Measurements from ENCODE around the gene IL1R1. TPM values are rescaled to one million over a fixed set of nuclear protein-coding genes. Genes with fewer than 3 reads are reported as not detected.

Gene IL1R1
- total and polyA plus RNA-seq, 2 donors (not counting 1 experiment from before 2014, with no cell fraction given): 110 to 232 TPM

- no peaks in the 10 kb centered on the region for H3K27me3 ChIP-seq (ENCODE audit: control insufficient read depth, insufficient read depth, low read length)
- DNase-seq (ENCODE audit: low read depth in 2 of 2): peak in 1 of 2 donors; percentile 78
- H2AFZ ChIP-seq (ENCODE audit: low read length): no peak overlapping the region
- no peaks in the 10 kb centered on the region for H3K79me2 ChIP-seq (ENCODE audit: control insufficient read depth, insufficient read depth, low read length)
- no peak overlapping the region for H3K4me3 ChIP-seq (replicated peaks in 1 of 4; ENCODE audit: control extremely low read depth in 1 of 4, insufficient read depth in 1 of 4, low read depth in 3 of 4, low read length in 4 of 4)
- TF ChIP-seq CTCF (conservative IDR thresholded peaks at IDR 0.05 in 1 of 2, IDR thresholded peaks at IDR 0.05 in 1 of 2; ENCODE audit: low read depth in 1 of 2, low read length in 2 of 2): no peak
- TF ChIP-seq EZH2 (IDR thresholded peaks at IDR 0.05; ENCODE audit: low read length, missing control alignments): no peak
- no peaks in the 10 kb centered on the region for H4K20me1 ChIP-seq (ENCODE audit: control insufficient read depth, extremely low read depth, insufficient read depth, low read length)
- no peaks in the 10 kb centered on the region for H3K9me3 ChIP-seq (ENCODE audit: control insufficient read depth, insufficient read depth, low read depth, low read length)
- peaks cover 17% of the 10 kb centered on the region for H3K4me1 ChIP-seq (ENCODE audit: control insufficient read depth, extremely low read depth, insufficient read depth, low read length)
- no peak overlapping the region for H3K4me2 ChIP-seq (ENCODE audit: extremely low read depth, insufficient read depth, low read length)
- no peak overlapping the region for H3K9ac ChIP-seq (ENCODE audit: insufficient read depth, low read length)
- peak overlapping the region; percentile 75 for H3K27ac ChIP-seq (ENCODE audit: insufficient read depth, low read length)
- no peaks in the 10 kb centered on the region for H3K36me3 ChIP-seq (ENCODE audit: control insufficient read depth, insufficient read depth, low read length)
Measured at GRCh38 chr2:102126660-102127059, 15.9 kb upstream of the IL1R1 start.

- Histone ChIP-seq H3K27me3 (ENCODE audit: control insufficient read depth, insufficient read depth, low read length) (no peaks in the 10 kb centered on the region), H4K20me1 (ENCODE audit: control insufficient read depth, extremely low read depth, insufficient read depth, low read length) (no peaks in the 10 kb centered on the region), H3K4me2 (ENCODE audit: extremely low read depth, insufficient read depth, low read length) (no peak overlapping the region), H3K4me3 (replicated peaks in 1 of 4; ENCODE audit: control extremely low read depth in 1 of 4, insufficient read depth in 1 of 4, low read depth in 3 of 4, low read length in 4 of 4) (no peak overlapping the region), H3K79me2 (ENCODE audit: control insufficient read depth, insufficient read depth, low read length) (no peaks in the 10 kb centered on the region), H2AFZ (ENCODE audit: low read length) (no peak overlapping the region), H3K4me1 (ENCODE audit: control insufficient read depth, extremely low read depth, insufficient read depth, low read length) (peaks cover 10% of the 10 kb centered on the region), H3K36me3 (ENCODE audit: control insufficient read depth, insufficient read depth, low read length) (no peaks in the 10 kb centered on the region), H3K9me3 (ENCODE audit: control insufficient read depth, insufficient read depth, low read depth, low read length) (no peaks in the 10 kb centered on the region), H3K27ac (ENCODE audit: insufficient read depth, low read length) (peak overlapping the region; percentile 35), H3K9ac (ENCODE audit: insufficient read depth, low read length) (no peak overlapping the region)
- no peak for DNase-seq (ENCODE audit: low read depth in 2 of 2)
- TF ChIP-seq EZH2 (IDR thresholded peaks at IDR 0.05; ENCODE audit: low read length, missing control alignments) (no peak), CTCF (conservative IDR thresholded peaks at IDR 0.05 in 1 of 2, IDR thresholded peaks at IDR 0.05 in 1 of 2; ENCODE audit: low read depth in 1 of 2, low read length in 2 of 2) (no peak)
Measured at GRCh38 chr2:102129082-102129481, 13.5 kb upstream of the IL1R1 start.

- no peak overlapping the region for H3K27ac ChIP-seq (ENCODE audit: insufficient read depth, low read length)
- H3K9ac ChIP-seq (ENCODE audit: insufficient read depth, low read length): no peak overlapping the region
- peaks cover 10% of the 10 kb centered on the region for H3K4me1 ChIP-seq (ENCODE audit: control insufficient read depth, extremely low read depth, insufficient read depth, low read length)
- H3K36me3 ChIP-seq (ENCODE audit: control insufficient read depth, insufficient read depth, low read length): no peaks in the 10 kb centered on the region
- no peaks in the 10 kb centered on the region for H3K9me3 ChIP-seq (ENCODE audit: control insufficient read depth, insufficient read depth, low read depth, low read length)
- no peaks in the 10 kb centered on the region for H3K27me3 ChIP-seq (ENCODE audit: control insufficient read depth, insufficient read depth, low read length)
- no peak for TF ChIP-seq EZH2 (IDR thresholded peaks at IDR 0.05; ENCODE audit: low read length, missing control alignments)
- no peak for TF ChIP-seq CTCF (conservative IDR thresholded peaks at IDR 0.05 in 1 of 2, IDR thresholded peaks at IDR 0.05 in 1 of 2; ENCODE audit: low read depth in 1 of 2, low read length in 2 of 2)
- H2AFZ ChIP-seq (ENCODE audit: low read length): no peak overlapping the region
- H3K4me2 ChIP-seq (ENCODE audit: extremely low read depth, insufficient read depth, low read length): no peak overlapping the region
- no peak for DNase-seq (ENCODE audit: low read depth in 2 of 2)
- H4K20me1 ChIP-seq (ENCODE audit: control insufficient read depth, extremely low read depth, insufficient read depth, low read length): no peaks in the 10 kb centered on the region
- H3K79me2 ChIP-seq (ENCODE audit: control insufficient read depth, insufficient read depth, low read length): no peaks in the 10 kb centered on the region
- H3K4me3 ChIP-seq (replicated peaks in 1 of 4; ENCODE audit: control extremely low read depth in 1 of 4, insufficient read depth in 1 of 4, low read depth in 3 of 4, low read length in 4 of 4): no peak overlapping the region
Measured at GRCh38 chr2:102129951-102130646, 12.4 kb upstream of the IL1R1 start.

All from fibroblast of lung (primary cell).